PC-9 (cell line): ENCODE results near the gene LRRC32. TPM values are rescaled to one million over a fixed set of nuclear protein-coding genes. Genes with fewer than 3 reads are reported as not detected.

Experiments
- BruUV-seq: library from RNA; stranded (reverse); fragments of 400-500 nt; replicated peaks from 2 replicates; lab custom pipeline; 2021; lab: Mats Ljungman, UMichigan
- CTCF ChIA-PET: fragments of 300-600 bp; sonication (Branson Sonifier 250); formaldehyde crosslinking; loops from one replicate; lab custom pipeline; 2022; ENCODE audit warnings: antibody characterized with exemption; lab: Charles Lee
- POLR2A ChIA-PET: fragments of 300-600 bp; sonication (Branson Sonifier 250); formaldehyde crosslinking; loops from one replicate; lab custom pipeline; 2022; ENCODE audit warnings: antibody characterized with exemption; ENCODE audit not compliant: unreplicated experiment; lab: Charles Lee
- DNase-seq, 2 experiments: peaks; one replicate each; pipeline versions ENCODE4 v3.0.0 to v3.0.0-alpha.2; 2015 to 2022; ENCODE audit warnings: mixed read lengths in 1 of 2
- H2AFZ ChIP-seq: fragments of 200-600 bp; sonication (generic); 2 replicates; pipeline ENCODE4 v1.8.1; 2017; ENCODE audit warnings: antibody characterized with exemption
- H3F3A ChIP-seq: fragments of 200-600 bp; sonication (generic); 2 replicates; pipeline ENCODE4 v1.8.1; 2017; ENCODE audit warnings: antibody characterized with exemption, mild to moderate bottlenecking, low read depth; ENCODE audit not compliant: insufficient read depth
- H3K27ac ChIP-seq: fragments of 200-600 bp; sonication (generic); 2 replicates; pipeline ENCODE4 v1.6.1; 2016; ENCODE audit warnings: mixed run types
- H3K27me3 ChIP-seq: fragments of 200-600 bp; sonication (generic); 2 replicates; pipeline ENCODE4 v1.6.1; 2016; ENCODE audit warnings: low read depth, mixed run types; ENCODE audit not compliant: insufficient read depth
- H3K36me3 ChIP-seq: fragments of 200-600 bp; sonication (generic); 2 replicates; pipeline ENCODE4 v1.6.1; 2016; ENCODE audit warnings: low read depth, mixed run types
- H3K4me1 ChIP-seq: fragments of 200-600 bp; sonication (generic); replicated peaks from 2 replicates; pipeline ENCODE4 v1.6.1; 2016; ENCODE audit warnings: mixed run types; ENCODE audit not compliant: insufficient read depth
- H3K4me2 ChIP-seq: fragments of 200-600 bp; sonication (generic); 2 replicates; pipeline ENCODE4 v1.6.1; 2017; ENCODE audit warnings: mixed run types
- H3K4me3 ChIP-seq: fragments of 200-600 bp; sonication (generic); 2 replicates; pipeline ENCODE4 v1.6.1; 2016; ENCODE audit warnings: mixed run types
- H3K79me2 ChIP-seq: fragments of 200-600 bp; sonication (generic); 2 replicates; pipeline ENCODE4 v1.6.1; 2017; ENCODE audit warnings: low read depth, mixed run types
- H3K9me2 ChIP-seq: fragments of 200-600 bp; sonication (generic); 2 replicates; pipeline ENCODE4 v1.8.1; 2017; ENCODE audit warnings: mild to moderate bottlenecking; ENCODE audit not compliant: insufficient read depth
- H3K9me3 ChIP-seq: fragments of 200-600 bp; sonication (generic); 2 replicates; pipeline ENCODE4 v1.8.1; 2016; ENCODE audit warnings: low read depth; ENCODE audit not compliant: insufficient read depth
- H4K20me1 ChIP-seq: fragments of 200-600 bp; sonication (generic); 2 replicates; pipeline ENCODE4 v1.8.1; 2017; ENCODE audit not compliant: insufficient read depth
- EZH2 ChIP-seq: fragments of 200-600 bp; sonication (generic); IDR thresholded peaks from 2 replicates; pipeline ENCODE4 v1.8.0; 2017; ENCODE audit warnings: antibody characterized with exemption, low read depth
- intact Hi-C: fragments of 100-400 bp; cut with micrococcal nuclease; formaldehyde crosslinking; loops from one replicate; pipeline ENCODE4 v1.10.0; 2022; ENCODE audit not compliant: unreplicated experiment
- total RNA-seq: library from RNA; stranded (reverse); gene quantifications from 2 replicates; pipeline ENCODE4 v1.2.3, GENCODE V29; 2021
- TF ChIP-seq, protein P1 (sequence below): fragments of 200-600 bp; sonication (generic); conservative IDR thresholded peaks from 2 replicates; pipeline ENCODE4 v1.6.1; 2017; ENCODE audit warnings: mixed run types, antibody characterized with exemption, mild to moderate bottlenecking, moderate library complexity

LRRC32 gene
- total RNA-seq, 1 experiment from 2014 or later: not detected

DNA sequence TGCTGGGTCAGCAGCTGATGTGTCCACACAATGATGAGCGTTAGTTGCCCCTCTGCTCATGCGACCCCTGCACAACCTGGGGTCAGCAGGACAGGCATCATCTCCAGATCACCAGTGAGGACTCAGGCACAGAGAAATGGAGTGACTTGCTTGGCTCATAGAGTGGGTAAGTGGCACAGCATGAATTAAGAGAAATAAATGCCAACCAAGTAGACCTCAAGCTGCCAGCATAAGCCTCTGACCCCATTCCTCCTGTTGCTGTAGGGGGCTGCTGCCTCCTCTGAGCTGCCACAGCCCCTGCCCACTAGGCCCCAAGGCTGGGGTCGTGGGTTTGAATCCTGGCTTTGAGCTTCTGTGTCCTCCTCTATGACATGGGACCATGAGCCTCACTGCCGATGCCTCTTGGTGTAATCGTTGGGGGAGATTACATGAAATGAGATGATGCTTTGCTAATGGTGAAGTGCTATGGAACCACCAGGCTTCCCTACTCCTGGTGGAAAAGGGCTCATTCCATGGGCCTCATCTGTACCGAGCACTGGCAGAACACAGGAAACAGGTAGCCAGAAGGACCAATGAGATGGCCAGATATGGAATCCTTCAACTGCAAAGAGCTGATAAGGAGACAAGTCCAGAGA is 33.6 kb downstream of the LRRC32 start:
- intact Hi-C loops: loop anchor here (10.0 kb wide), 1 partner anchor 822 kb away; the partner anchor contains the start of gene UVRAG
- ChIA-PET CTCF (no interaction called here), POLR2A (no interaction called here)
- H2AFZ ChIP-seq: no peak overlapping the region
- no TSS peak for BruUV-seq
- no peak for DNase-seq
- no peak overlapping the region for H3K4me2 ChIP-seq
- H3K4me1 ChIP-seq: no peaks in the 10 kb centered on the region
- no peak overlapping the region for H3K4me3 ChIP-seq
- peaks cover 71% of the 10 kb centered on the region for H3K27me3 ChIP-seq
- no peaks in the 10 kb centered on the region for H3K79me2 ChIP-seq
- no peaks in the 10 kb centered on the region for H3K9me3 ChIP-seq
- no peaks in the 10 kb centered on the region for H3K36me3 ChIP-seq
- H3F3A ChIP-seq: no peaks in the 10 kb centered on the region
- H3K27ac ChIP-seq: no peak overlapping the region
- H4K20me1 ChIP-seq: no peaks in the 10 kb centered on the region
- no peak for TF ChIP-seq EZH2
- TF ChIP-seq, protein P1, sequence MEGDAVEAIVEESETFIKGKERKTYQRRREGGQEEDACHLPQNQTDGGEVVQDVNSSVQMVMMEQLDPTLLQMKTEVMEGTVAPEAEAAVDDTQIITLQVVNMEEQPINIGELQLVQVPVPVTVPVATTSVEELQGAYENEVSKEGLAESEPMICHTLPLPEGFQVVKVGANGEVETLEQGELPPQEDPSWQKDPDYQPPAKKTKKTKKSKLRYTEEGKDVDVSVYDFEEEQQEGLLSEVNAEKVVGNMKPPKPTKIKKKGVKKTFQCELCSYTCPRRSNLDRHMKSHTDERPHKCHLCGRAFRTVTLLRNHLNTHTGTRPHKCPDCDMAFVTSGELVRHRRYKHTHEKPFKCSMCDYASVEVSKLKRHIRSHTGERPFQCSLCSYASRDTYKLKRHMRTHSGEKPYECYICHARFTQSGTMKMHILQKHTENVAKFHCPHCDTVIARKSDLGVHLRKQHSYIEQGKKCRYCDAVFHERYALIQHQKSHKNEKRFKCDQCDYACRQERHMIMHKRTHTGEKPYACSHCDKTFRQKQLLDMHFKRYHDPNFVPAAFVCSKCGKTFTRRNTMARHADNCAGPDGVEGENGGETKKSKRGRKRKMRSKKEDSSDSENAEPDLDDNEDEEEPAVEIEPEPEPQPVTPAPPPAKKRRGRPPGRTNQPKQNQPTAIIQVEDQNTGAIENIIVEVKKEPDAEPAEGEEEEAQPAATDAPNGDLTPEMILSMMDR: no peak
- no peaks in the 10 kb centered on the region for H3K9me2 ChIP-seq

DNA sequence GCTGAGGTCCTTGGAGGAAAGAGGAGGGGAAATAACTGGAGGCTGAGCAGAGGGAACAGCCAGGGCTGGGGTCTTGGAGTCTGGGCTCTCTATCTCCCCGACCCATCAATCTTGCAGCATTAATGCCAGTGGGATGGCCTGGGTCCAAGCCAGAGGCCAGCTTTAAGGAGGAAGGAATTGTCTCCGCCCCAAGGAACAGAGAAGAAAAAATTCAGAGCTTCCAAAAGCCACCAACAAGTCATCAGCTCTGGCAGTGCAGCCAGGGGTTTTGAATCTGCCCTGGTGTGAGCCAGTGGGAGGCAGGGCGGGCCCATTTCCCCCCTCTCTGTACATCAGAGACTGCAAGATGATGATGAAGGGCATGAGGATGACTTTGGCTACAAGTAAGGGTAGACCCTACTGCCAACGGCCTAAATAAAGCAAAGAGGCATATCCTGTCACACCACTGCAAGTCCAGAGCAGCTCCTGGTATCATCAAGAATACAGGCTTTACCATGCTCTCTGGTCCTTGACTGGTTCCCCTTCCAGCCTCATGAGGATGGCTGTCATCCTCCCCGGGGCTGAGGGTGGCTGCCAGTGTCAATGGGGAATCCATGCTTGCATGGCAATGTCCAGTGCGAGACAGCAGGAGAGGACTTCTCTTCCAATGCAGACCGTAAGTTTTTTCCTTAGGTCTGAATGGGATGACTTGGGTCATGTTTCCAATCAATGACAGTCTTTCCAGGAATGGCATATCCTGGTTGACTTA is 34.4 kb downstream of the LRRC32 start:
- POLR2A ChIA-PET: no interaction called here
- intact Hi-C loops: loop anchor here (10.0 kb wide), 1 partner anchor 821 kb away; the partner anchor contains the start of gene UVRAG
- TF ChIP-seq, protein P1: no peak
- no peak for TF ChIP-seq EZH2
- Histone ChIP-seq H3K27ac (no peak overlapping the region), H3K36me3 (no peaks in the 10 kb centered on the region), H3K4me2 (no peak overlapping the region), H3K9me3 (no peaks in the 10 kb centered on the region), H2AFZ (no peak overlapping the region), H3K4me3 (no peak overlapping the region), H3K27me3 (peaks cover 68% of the 10 kb centered on the region), H3K4me1 (no peaks in the 10 kb centered on the region), H3K79me2 (no peaks in the 10 kb centered on the region), H3K9me2 (no peaks in the 10 kb centered on the region), H3F3A (no peaks in the 10 kb centered on the region), H4K20me1 (no peaks in the 10 kb centered on the region)
- DNase-seq: no peak
- CTCF ChIA-PET: no interaction called here
- BruUV-seq: no TSS peak

DNA sequence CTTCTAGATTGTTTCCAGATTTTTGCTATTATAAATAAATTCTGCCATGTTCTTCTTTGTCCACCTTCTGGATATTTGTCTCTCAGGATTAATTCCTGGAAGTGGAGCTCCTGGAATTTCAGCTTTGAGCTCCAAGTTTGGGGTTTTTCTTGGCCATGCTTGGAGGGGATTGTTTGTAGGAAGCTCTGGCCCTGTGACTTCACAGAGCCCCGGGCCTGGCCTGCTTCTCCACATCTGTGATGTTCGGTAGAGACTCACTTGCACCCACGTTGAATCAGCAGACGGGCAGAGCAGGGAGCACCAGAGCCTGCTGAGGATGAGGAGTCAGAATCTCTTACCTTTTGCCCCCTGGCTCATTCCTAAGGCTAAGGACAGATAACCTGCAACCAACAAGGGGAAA is 35.7 kb downstream of the LRRC32 start:
- DNase-seq: no peak
- Histone ChIP-seq H4K20me1 (no peaks in the 10 kb centered on the region), H3K4me3 (no peak overlapping the region), H2AFZ (no peak overlapping the region), H3K27me3 (peaks cover 58% of the 10 kb centered on the region), H3K9me3 (no peaks in the 10 kb centered on the region), H3K27ac (no peak overlapping the region), H3K4me2 (no peak overlapping the region), H3K9me2 (no peaks in the 10 kb centered on the region), H3K4me1 (no peaks in the 10 kb centered on the region), H3K79me2 (no peaks in the 10 kb centered on the region), H3F3A (no peaks in the 10 kb centered on the region), H3K36me3 (no peaks in the 10 kb centered on the region)
- TF ChIP-seq EZH2: no peak
- TF ChIP-seq, protein P1: no peak
- CTCF ChIA-PET: no interaction called here
- intact Hi-C loops: loop anchor here (10.0 kb wide), 1 partner anchor 820 kb away; the partner anchor contains the start of gene UVRAG
- POLR2A ChIA-PET: no interaction called here
- BruUV-seq: no TSS peak
